Smooth muscle cell (in vitro differentiated cells): ENCODE data around the gene KLF16. TPM values are rescaled to one million over a fixed set of nuclear protein-coding genes. Genes with fewer than 3 reads are reported as not detected.

Experiments
- DNase-seq: peaks from one replicate; lab custom pipeline; 2025; ENCODE audit not compliant: unreplicated experiment; lab: John Stamatoyannopoulos, UW
- H2AFZ ChIP-seq: fragments of 200-600 bp; sonication (generic); 2 replicates; pipeline ENCODE4 v1.6.0; 2016; ENCODE audit warnings: antibody characterized with exemption, low read depth, mild to moderate bottlenecking
- H3F3A ChIP-seq: fragments of 200-600 bp; sonication (generic); 2 replicates; pipeline ENCODE4 v1.6.0; 2017; ENCODE audit warnings: antibody characterized with exemption, low read depth
- H3K27ac ChIP-seq: fragments of 200-600 bp; sonication (generic); 2 replicates; pipeline ENCODE4 v1.5.1; 2016; ENCODE audit warnings: low read depth, mild to moderate bottlenecking
- H3K27me3 ChIP-seq: fragments of 200-600 bp; sonication (generic); 2 replicates; pipeline ENCODE4 v1.6.1; 2016; ENCODE audit warnings: low read depth, mild to moderate bottlenecking
- H3K36me3 ChIP-seq: fragments of 200-600 bp; sonication (generic); 2 replicates; pipeline ENCODE4 v1.5.1; 2016; ENCODE audit warnings: low read depth
- H3K4me1 ChIP-seq: fragments of 200-600 bp; sonication (generic); 2 replicates; pipeline ENCODE4 v1.5.1; 2016; ENCODE audit warnings: low read depth
- H3K4me2 ChIP-seq: fragments of 200-600 bp; sonication (generic); 2 replicates; pipeline ENCODE4 v1.6.0; 2016; ENCODE audit warnings: mild to moderate bottlenecking
- H3K4me3 ChIP-seq: fragments of 200-600 bp; sonication (generic); 2 replicates; pipeline ENCODE4 v1.5.1; 2016; ENCODE audit warnings: mild to moderate bottlenecking
- H3K79me2 ChIP-seq: fragments of 200-600 bp; sonication (generic); 2 replicates; pipeline ENCODE4 v1.6.0; 2016; ENCODE audit warnings: low read depth, mild to moderate bottlenecking
- H3K9ac ChIP-seq: fragments of 200-600 bp; sonication (generic); 2 replicates; pipeline ENCODE4 v1.6.0; 2016; ENCODE audit warnings: low read depth
- H3K9me3 ChIP-seq: fragments of 200-600 bp; sonication (generic); replicated peaks from 2 replicates; pipeline ENCODE4 v1.5.1; 2016; ENCODE audit warnings: low read depth
- H4K20me1 ChIP-seq: fragments of 200-600 bp; sonication (generic); 2 replicates; pipeline ENCODE4 v1.6.0; 2016; ENCODE audit warnings: low read depth
- CTCF ChIP-seq: fragments of 200-600 bp; sonication (generic); IDR thresholded peaks from 2 replicates; pipeline ENCODE4 v1.5.1; 2017; ENCODE audit warnings: borderline replicate concordance, mild to moderate bottlenecking, antibody characterized with exemption; ENCODE audit not compliant: insufficient read depth, poor library complexity, severe bottlenecking
- WGBS: methylation state at CpG from one replicate; pipeline ENCODE4 v1.1.7; 2016; ENCODE audit warnings: low lambda C conversion rate; 5-methylcytosine and 5-hydroxymethylcytosine counted together
- microRNA counts: library from miRNA; unstranded; fragments of <30 nt; microRNA quantifications from one replicate; lab custom pipeline; 2016
- microRNA-seq: library from miRNA; unstranded; fragments of <30 nt; microRNA quantifications from one replicate; pipeline ENCODE4, GENCODE V29; 2016; ENCODE audit warnings: borderline number of aligned reads
- polyA plus RNA-seq: library from polyadenylated mRNA; unstranded; fragments of >200 nt; fragmentation: Nextera tagmentation; extraction: Ambion mirVana; gene quantifications from 2 replicates; pipeline ENCODE4 v1.2.1, GENCODE V29; 2016
- total RNA-seq: library from RNA; depleted of rRNA; stranded (reverse); fragments of >200 nt; gene quantifications from 2 replicates; pipeline ENCODE4 v1.2.3, GENCODE V29; 2014

Gene KLF16
- total and polyA plus RNA-seq, 2 experiments from 2014 or later = 5.8 to 15.4 TPM

GRCh38 chr19:1805401-1806183 lies 57.8 kb downstream of the KLF16 start:
- H3K9ac ChIP-seq = no peak overlapping the region
- no peaks in the 10 kb centered on the region for H4K20me1 ChIP-seq
- H3K4me2 ChIP-seq = no peak overlapping the region
- no peak overlapping the region for H3K27ac ChIP-seq
- H3K36me3 ChIP-seq = no peaks in the 10 kb centered on the region
- no peaks in the 10 kb centered on the region for H3K27me3 ChIP-seq
- WGBS = 95% methylated on average over 23 of the region's 24 CpGs
- no peak overlapping the region for H3K4me3 ChIP-seq
- no peak for TF ChIP-seq CTCF
- no peak for DNase-seq
- H3K4me1 ChIP-seq = no peaks in the 10 kb centered on the region
- H3F3A ChIP-seq = no peaks in the 10 kb centered on the region
- no peaks in the 10 kb centered on the region for H3K79me2 ChIP-seq
- no peak overlapping the region for H2AFZ ChIP-seq
- H3K9me3 ChIP-seq = no peaks in the 10 kb centered on the region

GRCh38 chr19:1804858-1805257 lies 58.5 kb downstream of the KLF16 start:
- H3F3A ChIP-seq = no peaks in the 10 kb centered on the region
- no peak overlapping the region for H3K9ac ChIP-seq
- H3K27ac ChIP-seq = no peak overlapping the region
- H3K27me3 ChIP-seq = no peaks in the 10 kb centered on the region
- H3K4me3 ChIP-seq = no peak overlapping the region
- no peaks in the 10 kb centered on the region for H4K20me1 ChIP-seq
- H3K79me2 ChIP-seq = no peaks in the 10 kb centered on the region
- no peak overlapping the region for H2AFZ ChIP-seq
- 91% methylated on average over 6 of the region's 6 CpGs for whole genome bisulfite sequencing
- H3K4me1 ChIP-seq = no peaks in the 10 kb centered on the region
- no peak overlapping the region for H3K4me2 ChIP-seq
- H3K9me3 ChIP-seq = no peaks in the 10 kb centered on the region
- DNase-seq = no peak
- no peak for TF ChIP-seq CTCF
- H3K36me3 ChIP-seq = no peaks in the 10 kb centered on the region

MicroRNAs within 50 kb of the gene (microRNA counts, 767-probe panel; counts per million panel counts)
- 183 counts per million for microRNA hsa-miR-1909-3p (lab: Ali Mortazavi, UCI)

Small RNA genes within 50 kb of the gene (microRNA-seq; reads per million reads assigned to microRNA genes)
- 2.3 reads per million for gene MIR1909

Other genes with a start within 250 kb of the KLF16 start
- 76.3 and 89.0 TPM in 2 replicates for gene TCF3, start 211.0 kb downstream of the KLF16 start, total RNA-seq
- 145 and 150 TPM in 2 replicates for gene TCF3, start 211.0 kb downstream of the KLF16 start, polyA plus RNA-seq
- not detected in 2 replicates for gene ONECUT3, start 110.1 kb downstream of the KLF16 start, total RNA-seq
- not detected in 2 replicates for gene ONECUT3, start 110.1 kb downstream of the KLF16 start, polyA plus RNA-seq
- gene ATP8B3, start 51.3 kb downstream of the KLF16 start, total RNA-seq = 2.0 and 2.8 TPM in 2 replicates
- gene ATP8B3, start 51.3 kb downstream of the KLF16 start, polyA plus RNA-seq = 3.8 and 3.9 TPM in 2 replicates
- gene REXO1, start 15.1 kb downstream of the KLF16 start, total RNA-seq = 5.0 and 10.6 TPM in 2 replicates
- 11.6 and 17.9 TPM in 2 replicates for gene REXO1, start 15.1 kb downstream of the KLF16 start, polyA plus RNA-seq
- 42.9 and 49.2 TPM in 2 replicates for gene ABHD17A, start 21.9 kb upstream of the KLF16 start, total RNA-seq
- gene ABHD17A, start 21.9 kb upstream of the KLF16 start, polyA plus RNA-seq = 98.3 and 106 TPM in 2 replicates
- gene ADAT3, start 41.8 kb upstream of the KLF16 start, total RNA-seq = 0.49 and 0.58 TPM in 2 replicates
- 2.0 and 4.8 TPM in 2 replicates for gene ADAT3, start 41.8 kb upstream of the KLF16 start, polyA plus RNA-seq
- gene SCAMP4, start 41.8 kb upstream of the KLF16 start, total RNA-seq = 72.6 and 96.9 TPM in 2 replicates
- 54.5 and 74.1 TPM in 2 replicates for gene SCAMP4, start 41.8 kb upstream of the KLF16 start, polyA plus RNA-seq
- 47.5 and 53.5 TPM in 2 replicates for gene CSNK1G2, start 77.6 kb upstream of the KLF16 start, total RNA-seq
- 74.9 and 86.1 TPM in 2 replicates for gene CSNK1G2, start 77.6 kb upstream of the KLF16 start, polyA plus RNA-seq
- 37.8 and 45.2 TPM in 2 replicates for gene BTBD2, start 152.1 kb upstream of the KLF16 start, total RNA-seq
- gene BTBD2, start 152.1 kb upstream of the KLF16 start, polyA plus RNA-seq = 63.2 and 69.8 TPM in 2 replicates
- gene MKNK2, start 187.7 kb upstream of the KLF16 start, total RNA-seq = 30.1 and 43.6 TPM in 2 replicates
- 44.7 and 80.1 TPM in 2 replicates for gene MKNK2, start 187.7 kb upstream of the KLF16 start, polyA plus RNA-seq
- gene MOB3A, start 232.7 kb upstream of the KLF16 start, total RNA-seq = 11.2 and 13.5 TPM in 2 replicates
- gene MOB3A, start 232.7 kb upstream of the KLF16 start, polyA plus RNA-seq = 23.8 and 32.9 TPM in 2 replicates
- gene IZUMO4, start 233.3 kb upstream of the KLF16 start, total RNA-seq = 1.6 and 1.8 TPM in 2 replicates
- 0.48 and 0.58 TPM in 2 replicates for gene IZUMO4, start 233.3 kb upstream of the KLF16 start, polyA plus RNA-seq